Progenitor cell of endocrine pancreas (in vitro differentiated cells): ENCODE measurements around the gene SHTN1. TPM values are rescaled to one million over a fixed set of nuclear protein-coding genes. Genes with fewer than 3 reads are reported as not detected.

Source experiments
- DNase-seq: peaks from one replicate; pipeline ENCODE4 v3.0.0; 2021; ENCODE audit warnings: low spot score; ENCODE audit not compliant: unreplicated experiment
- H3K27ac Mint-ChIP-seq: 2 replicates; pipeline ENCODE4 v1.8.0; 2021; ENCODE audit warnings: mild to moderate bottlenecking, moderate library complexity, mixed read lengths
- H3K27me3 Mint-ChIP-seq: 2 replicates; pipeline ENCODE4 v1.8.0; 2021; ENCODE audit warnings: mixed read lengths
- H3K36me3 Mint-ChIP-seq: 2 replicates; pipeline ENCODE4 v1.8.0; 2022; ENCODE audit warnings: mixed read lengths; ENCODE audit not compliant: insufficient read depth
- H3K4me1 Mint-ChIP-seq: 2 replicates; pipeline ENCODE4 v1.8.0; 2021; ENCODE audit warnings: low read depth, mixed read lengths
- H3K4me3 Mint-ChIP-seq: 2 replicates; pipeline ENCODE4 v1.8.0; 2021; ENCODE audit warnings: low read depth, mild to moderate bottlenecking, moderate library complexity, mixed read lengths
- H3K9me3 Mint-ChIP-seq: 2 replicates; pipeline ENCODE4 v1.8.0; 2021; ENCODE audit warnings: low read depth, mixed read lengths
- CTCF ChIP-seq: fragments of 200-600 bp; sonication (generic); IDR thresholded peaks from one replicate; pipeline ENCODE4 v1.5.0; 2021; ENCODE audit warnings: antibody characterized with exemption, mild to moderate bottlenecking; ENCODE audit not compliant: unreplicated experiment
- total RNA-seq: library from RNA; stranded (reverse); gene quantifications from 2 replicates; pipeline ENCODE4 v1.2.1, GENCODE V29; 2021

SHTN1 gene
- total RNA-seq, 1 donor from 2014 or later, result 46.9 TPM

DNA sequence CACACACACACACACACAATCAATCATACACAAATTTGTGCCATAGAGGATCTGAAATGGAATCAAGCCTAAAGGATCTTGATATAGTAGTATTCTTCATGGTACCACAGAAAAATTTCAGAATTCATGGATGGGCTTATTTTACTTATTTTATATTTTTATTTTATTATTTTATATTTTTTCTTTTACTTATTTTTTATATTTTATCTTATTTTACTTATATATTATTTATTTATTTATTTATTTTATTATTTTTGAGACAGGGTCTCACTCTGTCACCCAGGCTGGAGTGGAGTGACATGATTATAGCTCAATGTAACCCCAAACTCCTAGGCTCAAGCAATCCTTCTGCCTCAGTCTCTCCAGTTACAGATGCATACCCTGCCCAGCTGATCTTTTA lies 16.7 kb downstream of the SHTN1 start:
- Mint-ChIP-seq H3K27me3 (no peaks in the 10 kb centered on the region), H3K9me3 (peaks cover 5% of the 10 kb centered on the region), H3K27ac (no peak overlapping the region), H3K4me1 (peaks cover 27% of the 10 kb centered on the region), H3K36me3 (peaks cover 10% of the 10 kb centered on the region), H3K4me3 (no peak overlapping the region)
- DNase-seq, result no peak
- TF ChIP-seq CTCF, result no peak

DNA sequence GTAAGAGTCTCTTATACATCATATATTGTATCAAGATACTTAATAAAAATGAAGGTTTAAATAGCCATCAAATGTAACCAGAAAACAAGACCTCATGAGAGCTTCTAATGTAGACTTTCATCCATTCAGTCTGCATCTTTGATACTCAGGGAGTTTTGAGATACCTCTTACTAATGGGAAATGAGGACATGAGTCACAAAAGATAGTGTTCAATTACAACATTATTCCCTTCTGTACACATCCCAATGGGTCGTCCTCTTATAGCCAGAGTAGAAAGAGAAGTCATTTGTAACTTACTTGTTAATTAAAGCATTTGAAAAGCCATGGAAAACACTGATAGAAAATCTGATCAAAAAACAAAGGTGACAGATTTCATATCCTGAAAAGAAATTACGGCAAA lies 19.4 kb downstream of the SHTN1 start:
- DNase-seq, result no peak
- Mint-ChIP-seq H3K4me1 (peaks cover 27% of the 10 kb centered on the region), H3K27me3 (no peaks in the 10 kb centered on the region), H3K4me3 (no peak overlapping the region), H3K9me3 (peaks cover 5% of the 10 kb centered on the region), H3K36me3 (peaks cover 7% of the 10 kb centered on the region), H3K27ac (no peak overlapping the region)
- TF ChIP-seq CTCF, result no peak

DNA sequence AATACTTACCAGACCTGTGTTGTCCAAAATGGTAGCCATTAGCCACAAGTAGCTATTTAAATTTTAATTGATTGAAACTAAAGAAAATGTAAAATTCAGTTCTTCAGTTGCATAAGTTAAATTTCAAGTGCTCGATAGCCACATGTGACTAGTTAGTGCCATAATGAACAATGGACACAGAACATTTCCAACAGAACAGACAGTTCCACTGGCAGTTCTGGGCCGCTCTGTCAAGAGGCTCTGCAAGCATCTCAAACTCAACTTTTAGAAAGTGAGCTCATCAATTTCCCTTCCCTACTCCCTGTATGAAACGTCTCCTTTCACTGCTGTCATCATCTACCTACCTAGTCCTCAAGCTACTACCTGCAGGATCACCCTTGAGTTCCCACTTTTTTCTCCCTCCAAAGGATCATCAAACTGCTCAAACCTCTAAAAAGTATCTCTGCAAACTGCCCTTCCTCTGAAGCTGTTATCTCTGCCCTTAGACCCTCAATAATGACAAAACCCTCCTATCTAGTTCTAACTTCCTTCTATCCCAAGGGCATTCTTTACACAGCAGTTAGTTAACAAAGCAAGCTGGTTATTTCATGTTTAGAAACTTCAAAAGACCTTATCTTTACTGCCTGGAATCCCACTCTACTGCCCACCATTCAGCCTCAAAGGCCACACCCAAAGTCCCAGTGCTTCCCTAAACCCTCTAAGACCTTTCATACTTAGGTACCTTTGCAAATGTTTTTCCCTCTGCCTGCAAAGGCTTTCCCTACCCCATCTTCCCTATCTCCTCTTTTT lies 20.6 kb downstream of the SHTN1 start:
- no peak overlapping the region for H3K27ac Mint-ChIP-seq
- H3K4me1 Mint-ChIP-seq, result peaks cover 17% of the 10 kb centered on the region
- H3K4me3 Mint-ChIP-seq, result no peak overlapping the region

GRCh38 chr10:116980041-116980440 lies 24.9 kb downstream of the SHTN1 start:
- no peaks in the 10 kb centered on the region for H3K27me3 Mint-ChIP-seq
- H3K9me3 Mint-ChIP-seq, result no peaks in the 10 kb centered on the region
- H3K27ac Mint-ChIP-seq, result no peak overlapping the region
- TF ChIP-seq CTCF, result no peak
- no peak for DNase-seq
- H3K36me3 Mint-ChIP-seq, result peaks cover 1% of the 10 kb centered on the region
- no peak overlapping the region for H3K4me3 Mint-ChIP-seq
- peaks cover 8% of the 10 kb centered on the region for H3K4me1 Mint-ChIP-seq

More for the DNA sequence above, 20.6 kb downstream of the SHTN1 start:
- peaks cover 5% of the 10 kb centered on the region for H3K9me3 Mint-ChIP-seq
- no peak for DNase-seq
- no peaks in the 10 kb centered on the region for H3K27me3 Mint-ChIP-seq
- peaks cover 7% of the 10 kb centered on the region for H3K36me3 Mint-ChIP-seq
- no peak for TF ChIP-seq CTCF

- Mint-ChIP-seq H3K9me3 (no peaks in the 10 kb centered on the region), H3K27me3 (no peaks in the 10 kb centered on the region), H3K4me1 (no peaks in the 10 kb centered on the region), H3K27ac (no peak overlapping the region), H3K36me3 (peaks cover 1% of the 10 kb centered on the region), H3K4me3 (no peak overlapping the region)
- no peak for DNase-seq
- no peak for TF ChIP-seq CTCF
Measured at GRCh38 chr10:116978901-116979300, 26.1 kb downstream of the SHTN1 start.
